H1 (cell line): ENCODE results near the gene WBP4. TPM values are rescaled to one million over a fixed set of nuclear protein-coding genes. Genes with fewer than 3 reads are reported as not detected.

ENCODE experiments used
- BCL11A ChIP-seq, 2 experiments: IDR thresholded peaks; one replicate each; pipeline ENCODE4 v1.6.1; 2011; ENCODE audit warnings: low read depth in 2 of 2, low read length in 2 of 2, mild to moderate bottlenecking in 2 of 2
- CEBPB ChIP-seq: IDR thresholded peaks from 2 replicates; pipeline ENCODE4 v1.6.1; 2012; ENCODE audit warnings: low read depth, low read length
- CHD1 ChIP-seq: IDR thresholded peaks from 2 replicates; pipeline ENCODE4 v1.6.1; 2012; ENCODE audit warnings: low read depth, low read length, improper control_type of control experiment
- CHD2 ChIP-seq: IDR thresholded peaks from 2 replicates; pipeline ENCODE4 v1.6.1; 2012; ENCODE audit warnings: low read length, improper control_type of control experiment
- CHD7 ChIP-seq: fragments of 300-600 bp; sonication (generic); IDR thresholded peaks from 2 replicates; pipeline ENCODE4 v1.7.1; 2012; ENCODE audit warnings: low read length, moderate library complexity, mild to moderate bottlenecking, inconsistent platforms; ENCODE audit not compliant: insufficient replicate concordance
- HDAC2 ChIP-seq, 2 experiments: fragments of 300-600 bp in 1 of 2; sonication (generic) in 1 of 2; IDR thresholded peaks; 2 replicates each; pipeline ENCODE4 v1.6.1; 2011 to 2012; ENCODE audit warnings: low read depth in 2 of 2, low read length in 2 of 2, mild to moderate bottlenecking in 2 of 2, moderate library complexity in 2 of 2, borderline replicate concordance in 1 of 2, inconsistent platforms in 1 of 2
- HDAC6 ChIP-seq: IDR thresholded peaks from one replicate; pipeline ENCODE4 v1.7.1; 2012; ENCODE audit warnings: low read depth, mild to moderate bottlenecking, inconsistent platforms, low read length, moderate library complexity
- JUN ChIP-seq: IDR thresholded peaks from 2 replicates; pipeline ENCODE4 v1.6.1; 2011; ENCODE audit warnings: low read depth, mild to moderate bottlenecking, improper control_type of control experiment, low read length
- KDM5A ChIP-seq: fragments of 200-600 bp; IDR thresholded peaks from 2 replicates; pipeline ENCODE4 v1.7.1; 2012; ENCODE audit warnings: mild to moderate bottlenecking, low read length, inconsistent platforms, mixed read lengths
- PHF8 ChIP-seq: fragments of 200-600 bp; sonication (generic); conservative IDR thresholded peaks from 2 replicates; pipeline ENCODE4 v1.7.1; 2012; ENCODE audit warnings: low read depth, mild to moderate bottlenecking, inconsistent platforms, low read length, moderate library complexity
- SIRT6 ChIP-seq: IDR thresholded peaks from one replicate; pipeline ENCODE4 v1.7.1; 2012; ENCODE audit warnings: low read length, inconsistent platforms
- SUZ12 ChIP-seq: fragments of 200-600 bp; sonication (generic); IDR thresholded peaks from 2 replicates; pipeline ENCODE4 v1.6.1; 2012; ENCODE audit warnings: mild to moderate bottlenecking, inconsistent platforms, low read length, moderate library complexity, mixed read lengths
- TBP ChIP-seq: IDR thresholded peaks from 2 replicates; pipeline ENCODE4 v1.6.1; 2011; ENCODE audit warnings: low read depth, low read length, improper control_type of control experiment
- polyA plus RNA-seq, 7 experiments: library from polyadenylated mRNA; depleted of rRNA in 3 of 7; stranded (reverse) in 5 of 7; unstranded in 2 of 7; fragments of >200 nt in 5 of 7; fragments of 200-250 nt in 2 of 7; gene quantifications; 1 replicate in 5 of 7; 2 replicates in 1 of 7; 4 replicates in 1 of 7; pipeline versions ENCODE4 v1.2.1 to v1.2.3, GENCODE V29; 2011 to 2013; ENCODE audit warnings: missing spikeins in 2 of 7, mixed read lengths in 2 of 7
- total RNA-seq: library from RNA; stranded (reverse); fragmentation: NEBNext Ultra II Directional; extraction: Animal tissue kit (Norgen Biotek cat#: 25700); gene quantifications from 2 replicates; pipeline ENCODE4 v1.2.1, GENCODE V29; 2021

The WBP4 gene
- total and polyA plus RNA-seq, 2 of the 8 experiments (the other 6 are each of a cell fraction or from before 2014, with no cell fraction given): 3.0 to 10.0 TPM

- TF ChIP-seq CHD7 (no peak), PHF8 (no peak), CEBPB (no peak), SUZ12 (no peak), TBP (no peak), BCL11A (IDR thresholded peaks at IDR 0.05; ENCODE audit: low read depth in 2 of 2, low read length in 2 of 2) (no peak), CHD2 (no peak), HDAC2 (IDR thresholded peaks at IDR 0.05; ENCODE audit: borderline replicate concordance in 1 of 2, low read depth in 2 of 2, low read length in 2 of 2) (no peak), JUN (no peak), HDAC6 (no peak), CHD1 (no peak), SIRT6 (no peak), KDM5A (no peak)
Observed at GRCh38 chr13:41117869-41118268, 56.6 kb downstream of the WBP4 start (continued).
